Bronchial epithelial cell (primary cell): ENCODE measurements around the gene TTC9B. TPM values are rescaled to one million over a fixed set of nuclear protein-coding genes. Genes with fewer than 3 reads are reported as not detected.
A peak's percentile ranks its signal among the peaks of the same experiment; 100 is the strongest.

Source experiments
- DNase-seq: peaks from one replicate; pipeline ENCODE4 v3.0.0-alpha.2; 2010; ENCODE audit warnings: low read depth
- FAIRE-seq: peaks from 2 replicates; lab custom pipeline; 2011; peaks lifted over from hg19 to GRCh38; lab: Jason Lieb, UNC
- H3K27me3 ChIP-seq: 2 replicates; pipeline ENCODE4 v1.5.1; 2011; ENCODE audit warnings: low read length; ENCODE audit not compliant: control insufficient read depth, insufficient read depth
- H3K36me3 ChIP-seq: 2 replicates; pipeline ENCODE4 v1.5.1; 2011; ENCODE audit warnings: low read length; ENCODE audit not compliant: control insufficient read depth, insufficient read depth
- H3K4me3 ChIP-seq: 2 replicates; pipeline ENCODE4 v1.5.1; 2011; ENCODE audit warnings: mild to moderate bottlenecking, low read depth, low read length, control low read depth
- CTCF ChIP-seq: IDR thresholded peaks from 2 replicates; pipeline ENCODE4 v1.5.1; 2011; ENCODE audit warnings: mild to moderate bottlenecking, moderate library complexity, low read length, control low read depth, inconsistent platforms; ENCODE audit not compliant: insufficient read depth, severe bottlenecking
- total RNA-seq: library from RNA; depleted of rRNA; stranded (reverse); fragments of >200 nt; gene quantifications from 2 replicates; pipeline ENCODE4 v1.2.1, GENCODE V29; 2014

The TTC9B gene
- not detected in 2 replicates for total RNA-seq

- Histone ChIP-seq H3K36me3 (no peaks in the 10 kb centered on the region), H3K27me3 (peaks cover 15% of the 10 kb centered on the region), H3K4me3 (peak within 1 kb of the TSS; percentile 3)
- no peak for TF ChIP-seq CTCF
- no peak for DNase-seq
- no peak for FAIRE-seq
Measured at GRCh38 chr19:40217934-40218890, at the start of gene TTC9B. TTC9B (minus strand) TSS chr19:40218384; CDS start chr19:40218381, 3 bp downstream.

GRCh38 chr19:40267601-40267997, 49.4 kb upstream of the TTC9B start:
- FAIRE-seq (no peak), DNase-seq (no peak)
- H3K36me3 ChIP-seq: peaks cover 19% of the 10 kb centered on the region
- H3K27me3 ChIP-seq: no peaks in the 10 kb centered on the region
- no peak overlapping the region for H3K4me3 ChIP-seq
- TF ChIP-seq CTCF: no peak

GRCh38 chr19:40266912-40267600, 48.9 kb upstream of the TTC9B start:
- Histone ChIP-seq H3K36me3 (peaks cover 20% of the 10 kb centered on the region), H3K4me3 (no peak overlapping the region), H3K27me3 (no peaks in the 10 kb centered on the region)
- no peak for TF ChIP-seq CTCF
- DNase-seq (no peak), FAIRE-seq (no peak)

GRCh38 chr19:40266119-40266518, 47.9 kb upstream of the TTC9B start:
- Histone ChIP-seq H3K4me3 (no peak overlapping the region), H3K36me3 (peaks cover 20% of the 10 kb centered on the region), H3K27me3 (no peaks in the 10 kb centered on the region)
- no peak for TF ChIP-seq CTCF
- FAIRE-seq: no peak
- no peak for DNase-seq

GRCh38 chr19:40265763-40266099, 47.5 kb upstream of the TTC9B start:
- H3K27me3 ChIP-seq: no peaks in the 10 kb centered on the region
- peaks cover 20% of the 10 kb centered on the region for H3K36me3 ChIP-seq
- H3K4me3 ChIP-seq: no peak overlapping the region
- TF ChIP-seq CTCF: no peak
- FAIRE-seq: no peak
- no peak for DNase-seq
